Upper lobe of left lung (tissue), 4 donors: ENCODE measurements around the gene SP6.

Experiments
- EP300 ChIP-seq, 4 donors: sonication (generic); formaldehyde crosslinking; IDR thresholded peaks; one replicate each; pipeline ENCODE4 v1.5.1; 2017; ENCODE audit warnings: antibody characterized with exemption in 4 of 4, control low read depth in 2 of 4
- POLR2A ChIP-seq, 4 donors: fragments of 450-650 bp; IDR thresholded peaks; one replicate each; pipeline ENCODE4 v1.5.1; 2016 to 2017; ENCODE audit warnings: antibody characterized with exemption in 4 of 4, mild to moderate bottlenecking in 2 of 4
- POLR2AphosphoS5 ChIP-seq, 2 donors: sonication (generic); formaldehyde crosslinking; IDR thresholded peaks; one replicate each; pipeline ENCODE4 v1.5.1; 2017; ENCODE audit warnings: antibody characterized with exemption in 2 of 2
- TF ChIP-seq, protein P1 (sequence below), 6 experiments: fragments of 450-650 bp in 4 of 6; fragments of 200-600 bp in 2 of 6; sonication (generic) in 2 of 6; IDR thresholded peaks; one replicate each; pipeline ENCODE4 v1.5.1; 2016 to 2019; ENCODE audit warnings: antibody characterized with exemption in 6 of 6

GRCh38 chr17:47812146-47812920 lies 38.6 kb downstream of the SP6 start:
- no peak for TF ChIP-seq POLR2A (IDR thresholded peaks at IDR 0.05)
- TF ChIP-seq, protein P1, sequence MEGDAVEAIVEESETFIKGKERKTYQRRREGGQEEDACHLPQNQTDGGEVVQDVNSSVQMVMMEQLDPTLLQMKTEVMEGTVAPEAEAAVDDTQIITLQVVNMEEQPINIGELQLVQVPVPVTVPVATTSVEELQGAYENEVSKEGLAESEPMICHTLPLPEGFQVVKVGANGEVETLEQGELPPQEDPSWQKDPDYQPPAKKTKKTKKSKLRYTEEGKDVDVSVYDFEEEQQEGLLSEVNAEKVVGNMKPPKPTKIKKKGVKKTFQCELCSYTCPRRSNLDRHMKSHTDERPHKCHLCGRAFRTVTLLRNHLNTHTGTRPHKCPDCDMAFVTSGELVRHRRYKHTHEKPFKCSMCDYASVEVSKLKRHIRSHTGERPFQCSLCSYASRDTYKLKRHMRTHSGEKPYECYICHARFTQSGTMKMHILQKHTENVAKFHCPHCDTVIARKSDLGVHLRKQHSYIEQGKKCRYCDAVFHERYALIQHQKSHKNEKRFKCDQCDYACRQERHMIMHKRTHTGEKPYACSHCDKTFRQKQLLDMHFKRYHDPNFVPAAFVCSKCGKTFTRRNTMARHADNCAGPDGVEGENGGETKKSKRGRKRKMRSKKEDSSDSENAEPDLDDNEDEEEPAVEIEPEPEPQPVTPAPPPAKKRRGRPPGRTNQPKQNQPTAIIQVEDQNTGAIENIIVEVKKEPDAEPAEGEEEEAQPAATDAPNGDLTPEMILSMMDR (IDR thresholded peaks at IDR 0.05), result no peak
- no peak for TF ChIP-seq POLR2AphosphoS5 (IDR thresholded peaks at IDR 0.05)
- TF ChIP-seq EP300 (IDR thresholded peaks at IDR 0.05), result no peak
